ENCODE measurements around the gene CCDC85C. TPM values are rescaled to one million over a fixed set of nuclear protein-coding genes. Genes with fewer than 3 reads are reported as not detected.

Gene CCDC85C
- total and polyA plus RNA-seq, 10 of the 15 experiments (the other 5 are each of a cell fraction or from before 2014, with no cell fraction given), result 0.03 to 3.6 (median 1.1) TPM

DNA sequence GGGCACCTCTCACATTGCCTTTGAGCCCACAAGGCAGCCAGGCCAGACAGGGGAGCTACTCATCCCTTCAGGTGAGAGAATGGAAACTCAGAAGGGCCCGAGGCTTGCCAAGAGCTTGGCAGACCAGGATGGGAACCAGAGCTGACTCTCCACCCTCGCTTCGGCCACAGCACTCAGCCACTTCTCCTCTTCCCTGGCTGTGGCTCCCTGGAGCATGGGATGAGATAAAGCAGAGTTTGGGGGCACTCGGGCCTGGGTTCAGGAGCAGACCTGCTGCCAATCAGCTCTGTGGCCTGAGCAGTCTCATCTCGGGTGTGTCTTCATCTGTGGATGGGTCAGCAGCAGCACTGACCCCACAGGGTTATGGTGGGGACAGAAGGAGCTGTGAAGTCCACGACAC, 20.0 kb upstream of the CCDC85C start:
- RAD21 ChIA-PET (ENCODE audit: unreplicated experiment), result no interaction called here
- Histone ChIP-seq H3K9me3 (replicated peaks; ENCODE audit: control insufficient read depth, insufficient read depth, low read length) (no peaks in the 10 kb centered on the region), H2AFZ (ENCODE audit: control insufficient read depth, low read depth, low read length) (no peak overlapping the region), H3K27ac (ENCODE audit: control insufficient read depth, insufficient read depth) (no peak overlapping the region), H3K79me2 (ENCODE audit: control insufficient read depth, insufficient read depth, low read length) (no peaks in the 10 kb centered on the region), H3K9ac (ENCODE audit: control insufficient read depth, insufficient read depth, low read length) (no peak overlapping the region), H3K36me3 (ENCODE audit: control insufficient read depth in 2 of 2, insufficient read depth in 2 of 2, low read length in 1 of 2) (no peaks in the 10 kb centered on the region), H3K4me3 (no peak overlapping the region), H4K20me1 (ENCODE audit: control insufficient read depth, insufficient read depth) (no peaks in the 10 kb centered on the region), H3K4me2 (ENCODE audit: control insufficient read depth, insufficient read depth) (no peak overlapping the region), H3K27me3 (replicated peaks in 1 of 2; ENCODE audit: control insufficient read depth in 2 of 2, insufficient read depth in 2 of 2, low read length in 1 of 2) (no peaks in the 10 kb centered on the region; a peak in 2 of 4 replicates), H3K4me1 (ENCODE audit: control insufficient read depth, insufficient read depth, low read length) (no peaks in the 10 kb centered on the region)
- no TSS peak for BruUV-seq (replicated peaks)
- no peak for DNase-seq (ENCODE audit: low read depth, low spot score)
- in situ Hi-C loops (cut with MboI), result loop anchor here (5.0 kb wide), 1 partner anchor 102 kb away; no protein-coding TSS in a partner anchor
- POLR2A ChIA-PET, result no interaction called here
- TF ChIP-seq RFX5 (IDR thresholded peaks at IDR 0.05; ENCODE audit: low read depth, low read length) (no peak), CBFB (IDR thresholded peaks at IDR 0.05; ENCODE audit: low read depth) (no peak)
- TF ChIP-seq, protein P1, sequence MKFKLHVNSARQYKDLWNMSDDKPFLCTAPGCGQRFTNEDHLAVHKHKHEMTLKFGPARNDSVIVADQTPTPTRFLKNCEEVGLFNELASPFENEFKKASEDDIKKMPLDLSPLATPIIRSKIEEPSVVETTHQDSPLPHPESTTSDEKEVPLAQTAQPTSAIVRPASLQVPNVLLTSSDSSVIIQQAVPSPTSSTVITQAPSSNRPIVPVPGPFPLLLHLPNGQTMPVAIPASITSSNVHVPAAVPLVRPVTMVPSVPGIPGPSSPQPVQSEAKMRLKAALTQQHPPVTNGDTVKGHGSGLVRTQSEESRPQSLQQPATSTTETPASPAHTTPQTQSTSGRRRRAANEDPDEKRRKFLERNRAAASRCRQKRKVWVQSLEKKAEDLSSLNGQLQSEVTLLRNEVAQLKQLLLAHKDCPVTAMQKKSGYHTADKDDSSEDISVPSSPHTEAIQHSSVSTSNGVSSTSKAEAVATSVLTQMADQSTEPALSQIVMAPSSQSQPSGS (IDR thresholded peaks at IDR 0.05; ENCODE audit: low read length), result no peak
- TF ChIP-seq, protein P2, sequence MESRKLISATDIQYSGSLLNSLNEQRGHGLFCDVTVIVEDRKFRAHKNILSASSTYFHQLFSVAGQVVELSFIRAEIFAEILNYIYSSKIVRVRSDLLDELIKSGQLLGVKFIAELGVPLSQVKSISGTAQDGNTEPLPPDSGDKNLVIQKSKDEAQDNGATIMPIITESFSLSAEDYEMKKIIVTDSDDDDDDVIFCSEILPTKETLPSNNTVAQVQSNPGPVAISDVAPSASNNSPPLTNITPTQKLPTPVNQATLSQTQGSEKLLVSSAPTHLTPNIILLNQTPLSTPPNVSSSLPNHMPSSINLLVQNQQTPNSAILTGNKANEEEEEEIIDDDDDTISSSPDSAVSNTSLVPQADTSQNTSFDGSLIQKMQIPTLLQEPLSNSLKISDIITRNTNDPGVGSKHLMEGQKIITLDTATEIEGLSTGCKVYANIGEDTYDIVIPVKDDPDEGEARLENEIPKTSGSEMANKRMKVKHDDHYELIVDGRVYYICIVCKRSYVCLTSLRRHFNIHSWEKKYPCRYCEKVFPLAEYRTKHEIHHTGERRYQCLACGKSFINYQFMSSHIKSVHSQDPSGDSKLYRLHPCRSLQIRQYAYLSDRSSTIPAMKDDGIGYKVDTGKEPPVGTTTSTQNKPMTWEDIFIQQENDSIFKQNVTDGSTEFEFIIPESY (IDR thresholded peaks at IDR 0.05), result no peak
- TF ChIP-seq, protein P3, sequence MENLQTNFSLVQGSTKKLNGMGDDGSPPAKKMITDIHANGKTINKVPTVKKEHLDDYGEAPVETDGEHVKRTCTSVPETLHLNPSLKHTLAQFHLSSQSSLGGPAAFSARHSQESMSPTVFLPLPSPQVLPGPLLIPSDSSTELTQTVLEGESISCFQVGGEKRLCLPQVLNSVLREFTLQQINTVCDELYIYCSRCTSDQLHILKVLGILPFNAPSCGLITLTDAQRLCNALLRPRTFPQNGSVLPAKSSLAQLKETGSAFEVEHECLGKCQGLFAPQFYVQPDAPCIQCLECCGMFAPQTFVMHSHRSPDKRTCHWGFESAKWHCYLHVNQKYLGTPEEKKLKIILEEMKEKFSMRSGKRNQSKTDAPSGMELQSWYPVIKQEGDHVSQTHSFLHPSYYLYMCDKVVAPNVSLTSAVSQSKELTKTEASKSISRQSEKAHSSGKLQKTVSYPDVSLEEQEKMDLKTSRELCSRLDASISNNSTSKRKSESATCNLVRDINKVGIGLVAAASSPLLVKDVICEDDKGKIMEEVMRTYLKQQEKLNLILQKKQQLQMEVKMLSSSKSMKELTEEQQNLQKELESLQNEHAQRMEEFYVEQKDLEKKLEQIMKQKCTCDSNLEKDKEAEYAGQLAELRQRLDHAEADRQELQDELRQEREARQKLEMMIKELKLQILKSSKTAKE (IDR thresholded peaks at IDR 0.05; ENCODE audit: low read depth, poor library complexity, severe bottlenecking), result no peak
- no peak for FAIRE-seq
- no peak for ATAC-seq
- CTCF ChIA-PET, result interaction anchor here (1.7 kb wide), 1 partner anchor 22 kb away, joined by 4 read pairs; no protein-coding TSS in a partner anchor
- SMC1A ChIA-PET (ENCODE audit: uncharacterized antibody, unreplicated experiment), result no interaction called here
- intact Hi-C loops (cut with micrococcal nuclease; ENCODE audit: unreplicated experiment), result no loop called here
- 25% methylated on average over 6 of the region's 6 CpGs for WGBS (ENCODE audit: insufficient coverage, insufficient replicate concordance, low lambda C conversion rate, missing lambda C conversion rate)

All from GM12878 (cell line).